DND-41 (cell line): ENCODE measurements around the gene SUPT3H.

ENCODE experiments used
- EZH2 ChIP-seq: IDR thresholded peaks from 3 replicates; pipeline ENCODE4 v1.6.1; 2012; ENCODE audit warnings: borderline replicate concordance, low read depth, mild to moderate bottlenecking, moderate library complexity, low read length, inconsistent platforms; ENCODE audit not compliant: severe bottlenecking
- TF ChIP-seq, protein P1 (sequence below): IDR thresholded peaks from 2 replicates; pipeline ENCODE4 v1.5.1; 2012; ENCODE audit warnings: borderline replicate concordance, low read length, moderate library complexity, mild to moderate bottlenecking; ENCODE audit not compliant: poor library complexity, severe bottlenecking; ENCODE audit errors: extremely low read depth

DNA sequence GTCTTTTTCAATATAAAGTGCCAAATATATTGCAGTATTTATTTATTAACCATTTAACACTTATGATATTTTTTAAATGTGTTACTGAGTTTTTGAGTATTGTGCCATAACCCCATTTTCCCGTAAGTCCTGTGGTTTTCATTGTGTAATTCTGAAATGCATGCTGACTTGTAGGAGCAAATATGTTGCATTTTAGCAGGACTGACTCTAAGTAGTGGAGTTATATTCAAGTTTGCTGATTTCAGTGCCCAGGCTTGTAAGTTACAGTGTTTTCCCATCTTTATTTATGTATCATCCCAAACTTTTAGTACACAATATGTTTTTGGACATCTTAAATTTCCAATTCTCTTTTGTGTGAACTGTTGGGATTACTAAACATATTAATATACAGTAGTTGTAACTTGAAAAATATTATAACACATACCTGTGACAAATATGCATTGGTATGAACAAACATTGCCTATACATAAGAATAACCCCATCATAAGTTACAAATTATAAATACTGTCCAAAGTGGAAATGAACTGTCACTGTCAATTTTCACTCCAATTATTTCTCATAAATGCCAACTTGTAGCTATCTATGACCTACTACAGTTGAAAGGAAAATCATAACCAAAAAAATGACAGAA, 228.9 kb downstream of the SUPT3H start:
- TF ChIP-seq, protein P1, sequence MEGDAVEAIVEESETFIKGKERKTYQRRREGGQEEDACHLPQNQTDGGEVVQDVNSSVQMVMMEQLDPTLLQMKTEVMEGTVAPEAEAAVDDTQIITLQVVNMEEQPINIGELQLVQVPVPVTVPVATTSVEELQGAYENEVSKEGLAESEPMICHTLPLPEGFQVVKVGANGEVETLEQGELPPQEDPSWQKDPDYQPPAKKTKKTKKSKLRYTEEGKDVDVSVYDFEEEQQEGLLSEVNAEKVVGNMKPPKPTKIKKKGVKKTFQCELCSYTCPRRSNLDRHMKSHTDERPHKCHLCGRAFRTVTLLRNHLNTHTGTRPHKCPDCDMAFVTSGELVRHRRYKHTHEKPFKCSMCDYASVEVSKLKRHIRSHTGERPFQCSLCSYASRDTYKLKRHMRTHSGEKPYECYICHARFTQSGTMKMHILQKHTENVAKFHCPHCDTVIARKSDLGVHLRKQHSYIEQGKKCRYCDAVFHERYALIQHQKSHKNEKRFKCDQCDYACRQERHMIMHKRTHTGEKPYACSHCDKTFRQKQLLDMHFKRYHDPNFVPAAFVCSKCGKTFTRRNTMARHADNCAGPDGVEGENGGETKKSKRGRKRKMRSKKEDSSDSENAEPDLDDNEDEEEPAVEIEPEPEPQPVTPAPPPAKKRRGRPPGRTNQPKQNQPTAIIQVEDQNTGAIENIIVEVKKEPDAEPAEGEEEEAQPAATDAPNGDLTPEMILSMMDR = no peak
- TF ChIP-seq EZH2 = no peak
